CD14-positive monocyte (primary cell): Measurements from ENCODE around the gene ANKRD17. TPM values are rescaled to one million over a fixed set of nuclear protein-coding genes. Genes with fewer than 3 reads are reported as not detected.

ENCODE experiments used
- DNase-seq, 3 donors: peaks; one replicate each; pipeline ENCODE4 v3.0.0-alpha.2; 2011 to 2022
- H2AFZ ChIP-seq: 2 replicates; pipeline ENCODE4 v1.6.0; 2012; ENCODE audit warnings: mild to moderate bottlenecking, low read depth, low read length, inconsistent platforms; ENCODE audit not compliant: insufficient read depth, poor library complexity, severe bottlenecking
- H3K27ac ChIP-seq, 2 donors: 1 replicate in 1 of 2; 2 replicates in 1 of 2; pipeline ENCODE4 v1.5.1; 2012 to 2013; ENCODE audit warnings: low read length in 2 of 2, control low read depth in 1 of 2, inconsistent platforms in 1 of 2, low read depth in 1 of 2, mild to moderate bottlenecking in 1 of 2
- H3K27me3 ChIP-seq, 2 donors: one replicate each; pipeline versions ENCODE4 v1.6.0 to v1.6.1; 2011 to 2013; ENCODE audit warnings: low read length in 2 of 2; ENCODE audit not compliant: control insufficient read depth in 2 of 2, insufficient read depth in 2 of 2
- H3K36me3 ChIP-seq, 2 donors: replicated peaks in 1 of 2; 1 replicate in 1 of 2; 2 replicates in 1 of 2; pipeline versions ENCODE4 v1.5.1 to v1.6.1; 2012 to 2013; ENCODE audit warnings: low read length in 2 of 2, control low read depth in 1 of 2, inconsistent platforms in 1 of 2, mild to moderate bottlenecking in 1 of 2; ENCODE audit not compliant: insufficient read depth in 2 of 2, control insufficient read depth in 1 of 2
- H3K4me1 ChIP-seq, 2 donors: 1 replicate in 1 of 2; 2 replicates in 1 of 2; pipeline versions ENCODE4 v1.5.1 to v1.6.1; 2012 to 2013; ENCODE audit warnings: low read length in 2 of 2, control low read depth in 1 of 2, inconsistent platforms in 1 of 2, mild to moderate bottlenecking in 1 of 2, moderate library complexity in 1 of 2; ENCODE audit not compliant: insufficient read depth in 2 of 2, control insufficient read depth in 1 of 2
- H3K4me2 ChIP-seq: replicated peaks from 2 replicates; pipeline ENCODE3; 2012; ENCODE audit warnings: low read length, moderate library complexity, mild to moderate bottlenecking; ENCODE audit not compliant: poor library complexity, severe bottlenecking; ENCODE audit errors: extremely low read depth
- H3K4me3 ChIP-seq, 3 experiments: fragments of 200-600 bp in 1 of 3; sonication (generic) in 1 of 3; replicated peaks in 1 of 3; 1 replicate in 2 of 3; 2 replicates in 1 of 3; pipeline ENCODE4 v1.5.1; 2011 to 2013; ENCODE audit warnings: low read length in 3 of 3, mild to moderate bottlenecking in 3 of 3, control low read depth in 2 of 3, low read depth in 2 of 3, inconsistent platforms in 1 of 3, moderate library complexity in 1 of 3
- H3K79me2 ChIP-seq: 2 replicates; pipeline ENCODE4 v1.6.0; 2012; ENCODE audit warnings: mild to moderate bottlenecking, control low read depth, inconsistent platforms, low read length, moderate library complexity; ENCODE audit not compliant: insufficient read depth
- H3K9ac ChIP-seq: 2 replicates; pipeline ENCODE4 v1.6.0; 2017; ENCODE audit warnings: low read length, mild to moderate bottlenecking; ENCODE audit not compliant: insufficient read depth, poor library complexity, severe bottlenecking
- H3K9me3 ChIP-seq, 2 donors: replicated peaks in 1 of 2; 1 replicate in 1 of 2; 2 replicates in 1 of 2; pipeline versions ENCODE4 v1.5.1 to v1.6.1; 2012 to 2013; ENCODE audit warnings: low read length in 2 of 2, control low read depth in 1 of 2; ENCODE audit not compliant: control insufficient read depth in 1 of 2, insufficient read depth in 1 of 2
- H4K20me1 ChIP-seq: 2 replicates; pipeline ENCODE4 v1.6.0; 2012; ENCODE audit warnings: mild to moderate bottlenecking, low read length, control low read depth, moderate library complexity; ENCODE audit not compliant: insufficient read depth
- H3K27ac Mint-ChIP-seq, 7 donors: one replicate each; pipeline ENCODE4 v1.8.0; 2020; ENCODE audit warnings: mild to moderate bottlenecking in 7 of 7, mixed read lengths in 7 of 7, moderate library complexity in 6 of 7, inconsistent platforms in 2 of 7
- H3K27me3 Mint-ChIP-seq, 3 donors: one replicate each; pipeline ENCODE4 v1.8.0; 2021 to 2022; ENCODE audit warnings: low read depth in 3 of 3, mild to moderate bottlenecking in 3 of 3, mixed read lengths in 3 of 3, moderate library complexity in 3 of 3, inconsistent platforms in 1 of 3
- H3K36me3 Mint-ChIP-seq, 2 donors: one replicate each; pipeline ENCODE4 v1.8.0; 2020; ENCODE audit warnings: mixed read lengths in 2 of 2, inconsistent platforms in 1 of 2, mild to moderate bottlenecking in 1 of 2
- H3K4me1 Mint-ChIP-seq: one replicate; pipeline ENCODE4 v1.8.0; 2020; ENCODE audit warnings: mild to moderate bottlenecking, mixed read lengths
- H3K4me3 Mint-ChIP-seq, 2 donors: one replicate each; pipeline ENCODE4 v1.8.0; 2020; ENCODE audit warnings: mild to moderate bottlenecking in 2 of 2, mixed read lengths in 2 of 2, moderate library complexity in 1 of 2
- H3K9me3 Mint-ChIP-seq, 7 donors: one replicate each; pipeline ENCODE4 v1.8.0; 2020 to 2022; ENCODE audit warnings: mixed read lengths in 7 of 7, mild to moderate bottlenecking in 6 of 7, moderate library complexity in 6 of 7, inconsistent platforms in 2 of 7
- WGBS: methylation state at CpG from one replicate; pipeline ENCODE4 v1.1.5; 2013; ENCODE audit warnings: missing lambda C conversion rate; ENCODE audit not compliant: insufficient coverage; 5-methylcytosine and 5-hydroxymethylcytosine counted together
- intact Hi-C, 2 donors: fragments of 100-400 bp; cut with micrococcal nuclease; formaldehyde crosslinking; loops; one replicate each; pipeline versions ENCODE4 v1.15.0 to v1.15.1; 2023
- polyA plus RNA-seq, 3 donors: library from polyadenylated mRNA; depleted of rRNA in 1 of 3; unstranded in 2 of 3; stranded (reverse) in 1 of 3; fragments of 300-500 nt in 2 of 3; fragments of >200 nt in 1 of 3; fragmentation: Illumina TruSeq in 2 of 3; gene quantifications; 1 replicate in 2 of 3; 2 replicates in 1 of 3; pipeline ENCODE4 v1.2.3, GENCODE V29; 2012 to 2021
- TF ChIP-seq, protein P1 (sequence below): fragments of 200-600 bp; IDR thresholded peaks from one replicate; pipeline ENCODE4 v1.8.0; 2022; ENCODE audit warnings: antibody characterized with exemption, mild to moderate bottlenecking

ANKRD17 gene
- polyA plus RNA-seq, 3 donors, result 5.3 to 18.9 (median 9.0) TPM

DNA sequence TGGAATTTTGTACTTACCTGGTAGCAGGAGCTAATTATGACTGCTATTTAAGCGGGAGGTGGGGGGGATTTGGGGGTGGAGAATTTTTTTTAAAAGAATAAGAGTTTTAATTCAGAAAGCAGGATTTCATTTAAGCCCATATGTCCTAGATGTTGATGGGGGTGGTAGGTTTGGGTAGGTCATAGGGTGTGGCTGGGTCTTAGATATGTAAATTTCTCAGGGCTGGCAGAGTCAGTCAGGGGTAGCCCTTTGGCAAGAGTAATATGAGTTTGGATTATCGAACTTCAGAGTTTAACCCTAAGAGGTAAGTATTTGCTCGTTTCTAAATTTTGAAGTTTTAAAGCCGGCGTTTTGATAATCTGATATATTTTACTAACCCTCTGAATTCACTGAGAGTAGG, 153.9 kb downstream of the ANKRD17 start:
- 100% methylated on average over 1 of the region's 5 CpGs for WGBS
- no peak overlapping the region for H3K27ac Mint-ChIP-seq
- peaks cover 51 to 93% of the 10 kb centered on the region in 2 donors for H3K36me3 ChIP-seq

DNA sequence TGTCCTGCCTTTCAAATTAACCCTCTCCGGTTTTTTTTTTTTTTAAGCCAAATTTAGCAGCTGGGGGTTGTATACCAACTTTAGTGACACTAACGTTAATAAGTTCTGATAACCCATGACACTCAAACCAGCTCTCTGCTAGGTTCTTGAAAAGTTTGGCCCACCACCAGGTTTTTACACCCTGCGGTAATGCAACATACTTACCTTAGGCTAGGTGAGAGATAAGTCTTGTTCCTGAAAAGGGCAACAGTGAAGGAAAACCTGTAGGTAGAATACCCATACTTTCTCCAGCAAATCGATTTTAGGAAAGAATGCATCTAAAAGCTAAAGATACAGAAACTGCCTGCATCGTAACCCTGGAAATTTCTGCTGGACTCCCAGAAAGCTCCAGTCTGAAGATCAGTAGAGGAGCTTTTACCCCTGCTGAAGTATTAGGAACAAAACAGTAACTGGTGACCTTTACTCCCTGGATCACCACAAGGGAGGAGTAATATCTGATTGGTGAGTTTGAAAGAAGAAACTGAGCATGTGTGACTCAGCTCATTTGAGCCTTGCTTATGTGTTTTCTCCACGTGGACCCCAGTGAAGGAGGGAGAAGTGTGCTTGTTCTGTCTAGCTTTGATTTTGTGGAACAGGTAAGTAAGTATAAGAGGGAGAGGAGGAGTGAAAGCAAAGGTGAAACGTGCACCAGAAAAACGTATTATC, 154.6 kb downstream of the ANKRD17 start:
- H3K27ac Mint-ChIP-seq, result peak overlapping the region in 2 of 7 donors; percentile 2 to 18

More for the DNA sequence above, 153.9 kb downstream of the ANKRD17 start:
- H3K36me3 Mint-ChIP-seq, result peaks cover 41 to 48% of the 10 kb centered on the region in 2 donors
- intact Hi-C loops, result no loop called here
- H3K27me3 ChIP-seq, result no peaks in the 10 kb centered on the region
- no peak for DNase-seq
- H3K4me1 Mint-ChIP-seq, result no peaks in the 10 kb centered on the region
- H3K27me3 Mint-ChIP-seq, result no peaks in the 10 kb centered on the region
- H3K4me2 ChIP-seq, result no peak overlapping the region
- no peaks in the 10 kb centered on the region for H3K79me2 ChIP-seq
- no peaks in the 10 kb centered on the region for H4K20me1 ChIP-seq
- no peak overlapping the region for H3K27ac ChIP-seq
- no peaks in the 10 kb centered on the region for H3K9me3 ChIP-seq
- TF ChIP-seq, protein P1, sequence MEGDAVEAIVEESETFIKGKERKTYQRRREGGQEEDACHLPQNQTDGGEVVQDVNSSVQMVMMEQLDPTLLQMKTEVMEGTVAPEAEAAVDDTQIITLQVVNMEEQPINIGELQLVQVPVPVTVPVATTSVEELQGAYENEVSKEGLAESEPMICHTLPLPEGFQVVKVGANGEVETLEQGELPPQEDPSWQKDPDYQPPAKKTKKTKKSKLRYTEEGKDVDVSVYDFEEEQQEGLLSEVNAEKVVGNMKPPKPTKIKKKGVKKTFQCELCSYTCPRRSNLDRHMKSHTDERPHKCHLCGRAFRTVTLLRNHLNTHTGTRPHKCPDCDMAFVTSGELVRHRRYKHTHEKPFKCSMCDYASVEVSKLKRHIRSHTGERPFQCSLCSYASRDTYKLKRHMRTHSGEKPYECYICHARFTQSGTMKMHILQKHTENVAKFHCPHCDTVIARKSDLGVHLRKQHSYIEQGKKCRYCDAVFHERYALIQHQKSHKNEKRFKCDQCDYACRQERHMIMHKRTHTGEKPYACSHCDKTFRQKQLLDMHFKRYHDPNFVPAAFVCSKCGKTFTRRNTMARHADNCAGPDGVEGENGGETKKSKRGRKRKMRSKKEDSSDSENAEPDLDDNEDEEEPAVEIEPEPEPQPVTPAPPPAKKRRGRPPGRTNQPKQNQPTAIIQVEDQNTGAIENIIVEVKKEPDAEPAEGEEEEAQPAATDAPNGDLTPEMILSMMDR, result no peak
- no peak overlapping the region for H3K4me3 ChIP-seq
- H3K4me3 Mint-ChIP-seq, result no peak overlapping the region
- no peaks in the 10 kb centered on the region for H3K9me3 Mint-ChIP-seq
- no peak overlapping the region for H2AFZ ChIP-seq
- H3K4me1 ChIP-seq, result no peaks in the 10 kb centered on the region
- no peak overlapping the region for H3K9ac ChIP-seq

More for the DNA sequence above, 154.6 kb downstream of the ANKRD17 start:
- H3K9me3 ChIP-seq, result no peaks in the 10 kb centered on the region
- no peak for DNase-seq
- no peaks in the 10 kb centered on the region for H3K27me3 ChIP-seq
- H3K9ac ChIP-seq, result no peak overlapping the region
- Mint-ChIP-seq H3K4me3 (no peak overlapping the region), H3K9me3 (no peaks in the 10 kb centered on the region), H3K4me1 (no peaks in the 10 kb centered on the region), H3K27me3 (no peaks in the 10 kb centered on the region), H3K36me3 (peaks cover 46 to 55% of the 10 kb centered on the region in 2 donors)
- no peak overlapping the region for H2AFZ ChIP-seq
- no peaks in the 10 kb centered on the region for H3K79me2 ChIP-seq
- no peak overlapping the region for H3K4me3 ChIP-seq
- TF ChIP-seq, protein P1, result no peak
- H3K27ac ChIP-seq, result no peak overlapping the region
- intact Hi-C loops, result no loop called here
- H4K20me1 ChIP-seq, result no peaks in the 10 kb centered on the region
- H3K4me2 ChIP-seq, result no peak overlapping the region
- WGBS, result 83% methylated on average over 3 of the region's 8 CpGs
- no peaks in the 10 kb centered on the region for H3K4me1 ChIP-seq
- H3K36me3 ChIP-seq, result peaks cover 52 to 93% of the 10 kb centered on the region in 2 donors
